Lower leg skin (tissue), 4 donors: ENCODE data around the gene NLK. TPM values are rescaled to one million over a fixed set of nuclear protein-coding genes. Genes with fewer than 3 reads are reported as not detected.

Source experiments
- DNase-seq, 2 donors: peaks; one replicate each; pipeline ENCODE4 v3.0.0-alpha.2; 2019; ENCODE audit warnings: low spot score in 2 of 2
- H3K4me3 ChIP-seq: fragments of 200-600 bp; sonication (generic); 2 replicates; pipeline ENCODE4 v1.5.1; 2017; ENCODE audit warnings: mild to moderate bottlenecking, low read depth; ENCODE audit not compliant: poor library complexity, severe bottlenecking
- POLR2A ChIP-seq, 2 donors: fragments of 450-650 bp; IDR thresholded peaks; one replicate each; pipeline ENCODE4 v1.6.1; 2016 to 2017; ENCODE audit warnings: antibody characterized with exemption in 2 of 2, mild to moderate bottlenecking in 1 of 2, moderate library complexity in 1 of 2
- WGBS, 2 donors: methylation state at CpG; one replicate each; pipeline ENCODE4 v1.1.5; 2018; 5-methylcytosine and 5-hydroxymethylcytosine counted together
- intact Hi-C: fragments of 100-400 bp; cut with DNase I; formaldehyde crosslinking; loops from one replicate; pipeline ENCODE4 v1.15.0; 2023; ENCODE audit warnings: low total_unique reads
- total RNA-seq, 4 donors: library from RNA; depleted of rRNA; stranded (reverse); fragments of >200 nt; gene quantifications; one replicate each; pipeline ENCODE4 v1.1.0, GENCODE V29; 2016
- TF ChIP-seq, protein P1 (sequence below), 3 donors: fragments of 450-650 bp; IDR thresholded peaks; one replicate each; pipeline ENCODE4 v1.5.1; 2016; ENCODE audit warnings: antibody characterized with exemption in 3 of 3, mild to moderate bottlenecking in 3 of 3, moderate library complexity in 2 of 3

NLK gene
- total RNA-seq, 4 donors from 2014 or later: 5.9 to 10.8 (median 8.2) TPM

DNA sequence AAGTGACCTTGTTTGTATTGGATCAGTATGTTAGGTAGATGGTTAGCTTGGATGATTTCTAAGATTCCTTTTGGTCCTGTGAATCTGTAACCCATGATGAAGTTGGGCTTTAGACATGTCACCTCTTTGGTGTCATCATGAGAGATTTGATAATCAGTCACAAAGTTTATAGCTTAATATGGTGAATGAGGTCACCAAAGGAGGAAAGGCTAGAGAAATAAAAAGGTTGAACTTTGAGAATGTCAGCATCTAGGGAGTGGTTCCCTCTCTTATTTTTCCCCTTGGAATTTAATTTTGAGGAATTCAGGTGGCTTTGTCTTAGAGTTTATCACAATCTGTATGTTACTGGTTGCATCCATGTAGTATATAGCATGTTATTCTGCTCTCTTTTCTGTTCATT is 45.3 kb downstream of the NLK start:
- TF ChIP-seq POLR2A (IDR thresholded peaks at IDR 0.05): no peak
- TF ChIP-seq, protein P1, sequence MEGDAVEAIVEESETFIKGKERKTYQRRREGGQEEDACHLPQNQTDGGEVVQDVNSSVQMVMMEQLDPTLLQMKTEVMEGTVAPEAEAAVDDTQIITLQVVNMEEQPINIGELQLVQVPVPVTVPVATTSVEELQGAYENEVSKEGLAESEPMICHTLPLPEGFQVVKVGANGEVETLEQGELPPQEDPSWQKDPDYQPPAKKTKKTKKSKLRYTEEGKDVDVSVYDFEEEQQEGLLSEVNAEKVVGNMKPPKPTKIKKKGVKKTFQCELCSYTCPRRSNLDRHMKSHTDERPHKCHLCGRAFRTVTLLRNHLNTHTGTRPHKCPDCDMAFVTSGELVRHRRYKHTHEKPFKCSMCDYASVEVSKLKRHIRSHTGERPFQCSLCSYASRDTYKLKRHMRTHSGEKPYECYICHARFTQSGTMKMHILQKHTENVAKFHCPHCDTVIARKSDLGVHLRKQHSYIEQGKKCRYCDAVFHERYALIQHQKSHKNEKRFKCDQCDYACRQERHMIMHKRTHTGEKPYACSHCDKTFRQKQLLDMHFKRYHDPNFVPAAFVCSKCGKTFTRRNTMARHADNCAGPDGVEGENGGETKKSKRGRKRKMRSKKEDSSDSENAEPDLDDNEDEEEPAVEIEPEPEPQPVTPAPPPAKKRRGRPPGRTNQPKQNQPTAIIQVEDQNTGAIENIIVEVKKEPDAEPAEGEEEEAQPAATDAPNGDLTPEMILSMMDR (IDR thresholded peaks at IDR 0.05): no peak
- intact Hi-C loops: no loop called here
- H3K4me3 ChIP-seq: no peak overlapping the region
- DNase-seq: no peak

- no peak for DNase-seq
- TF ChIP-seq POLR2A (IDR thresholded peaks at IDR 0.05): no peak
- TF ChIP-seq, protein P1 (IDR thresholded peaks at IDR 0.05): no peak
- intact Hi-C loops: no loop called here
- no peak overlapping the region for H3K4me3 ChIP-seq
- WGBS, 2 donors: 93 to 94% methylated on average over 4 of the region's 4 CpGs
Observed at GRCh38 chr17:28090551-28090950, 48.1 kb downstream of the NLK start.

DNA sequence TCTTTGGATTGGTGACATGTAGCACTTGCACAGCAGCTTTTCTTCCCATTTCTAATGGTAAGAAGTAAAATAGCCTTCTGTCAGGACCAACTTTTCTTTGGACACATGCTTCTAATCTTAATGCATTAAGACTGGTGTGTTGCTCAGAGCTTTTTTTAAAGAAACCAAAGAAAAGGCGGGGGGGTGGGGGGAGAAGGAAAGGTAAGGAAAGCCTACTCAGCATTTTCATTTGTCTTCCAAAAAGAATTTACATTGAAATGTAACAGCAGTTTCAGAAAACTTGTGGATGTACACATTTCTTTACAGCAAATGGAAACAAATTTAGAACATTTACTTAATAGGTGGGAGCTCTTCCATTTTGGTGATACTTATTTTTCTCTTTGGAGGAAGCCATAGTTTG is 49.6 kb downstream of the NLK start:
- H3K4me3 ChIP-seq: no peak overlapping the region
- TF ChIP-seq POLR2A (IDR thresholded peaks at IDR 0.05): no peak
- TF ChIP-seq, protein P1 (IDR thresholded peaks at IDR 0.05): no peak
- DNase-seq: no peak
- 94 to 97% methylated on average over 1 of the region's 1 CpG for WGBS, 2 donors
- intact Hi-C loops: no loop called here

DNA sequence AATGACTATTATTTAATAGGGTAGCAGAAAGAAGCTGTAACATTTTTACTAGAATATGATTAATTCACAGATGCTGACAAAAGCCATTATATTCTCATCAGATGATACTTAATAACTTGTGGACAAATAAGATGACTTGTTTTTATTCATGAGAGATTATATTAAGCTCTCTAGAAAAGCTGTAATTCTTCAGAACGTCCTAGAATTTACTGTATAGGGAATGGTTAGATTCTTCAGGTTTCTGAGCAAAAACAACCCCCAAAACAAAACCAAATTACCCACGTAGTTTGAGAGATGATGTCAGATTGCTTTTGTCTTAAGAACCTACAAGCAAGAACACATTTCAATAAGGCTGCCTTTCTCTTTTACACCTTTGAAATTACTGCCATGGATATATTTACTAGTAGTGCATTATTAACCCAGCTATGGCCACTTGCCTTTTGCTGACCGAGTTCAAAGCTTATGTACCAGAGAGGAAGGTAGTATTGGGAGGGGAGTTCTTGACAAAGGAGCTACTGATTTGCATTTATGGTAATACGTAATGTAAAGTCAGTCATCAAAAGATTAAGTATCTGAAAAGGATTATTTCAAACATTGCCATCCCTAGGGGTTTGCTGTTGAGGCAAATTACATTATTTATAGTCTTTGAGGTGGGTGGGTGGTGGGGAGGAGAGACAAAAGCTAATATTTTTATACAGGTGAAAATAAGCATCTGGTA is 51.7 kb downstream of the NLK start:
- DNase-seq: no peak
- no peak overlapping the region for H3K4me3 ChIP-seq
- 89 to 93% methylated on average over 4 of the region's 4 CpGs for WGBS, 2 donors
- no peak for TF ChIP-seq POLR2A (IDR thresholded peaks at IDR 0.05)
- TF ChIP-seq, protein P1 (IDR thresholded peaks at IDR 0.05): no peak
- intact Hi-C loops: no loop called here

DNA sequence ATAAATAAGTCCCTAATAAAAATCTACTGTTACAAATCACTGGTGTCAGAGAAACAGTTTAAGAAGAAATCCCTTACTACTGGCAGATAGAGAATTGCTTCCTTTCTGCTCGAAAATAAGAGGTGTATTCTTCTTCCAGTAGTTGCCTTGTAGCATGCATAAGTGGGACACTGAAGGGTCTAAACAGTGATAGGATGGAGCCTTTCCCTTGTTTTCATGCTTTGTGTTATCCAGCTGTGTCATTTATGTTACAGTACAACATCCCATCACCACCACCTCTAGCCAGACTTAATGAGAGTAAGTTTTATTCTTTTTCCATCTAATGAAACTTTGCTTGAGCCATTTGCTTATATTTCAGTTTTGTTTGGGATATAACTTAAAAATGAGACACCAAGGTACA is 54.3 kb downstream of the NLK start:
- no peak overlapping the region for H3K4me3 ChIP-seq
- intact Hi-C loops: no loop called here
- no peak for TF ChIP-seq POLR2A (IDR thresholded peaks at IDR 0.05)
- TF ChIP-seq, protein P1 (IDR thresholded peaks at IDR 0.05): no peak
- no peak for DNase-seq
- 85 to 87% methylated on average over 1 of the region's 1 CpG for WGBS, 2 donors

- DNase-seq: no peak
- intact Hi-C loops: no loop called here
- TF ChIP-seq, protein P1 (IDR thresholded peaks at IDR 0.05): no peak
- TF ChIP-seq POLR2A (IDR thresholded peaks at IDR 0.05): no peak
- H3K4me3 ChIP-seq: no peak overlapping the region
- 72 to 78% methylated on average over 1 of the region's 1 CpG for WGBS, 2 donors
Observed at GRCh38 chr17:28097254-28097653, 54.8 kb downstream of the NLK start.
